GM12878 (cell line): ENCODE data around the gene KAT2B.

Experiments used
- ATF3 ChIP-seq: IDR thresholded peaks from 2 replicates; pipeline ENCODE4 v1.6.1; 2011; ENCODE audit warnings: low read depth, mild to moderate bottlenecking, low read length, moderate library complexity, borderline replicate concordance; ENCODE audit errors: extremely low read depth
- BRCA1 ChIP-seq: IDR thresholded peaks from 2 replicates; pipeline ENCODE4 v1.6.1; 2011; ENCODE audit warnings: low read depth, low read length, improper control_type of control experiment
- CHD2 ChIP-seq: IDR thresholded peaks from 2 replicates; pipeline ENCODE4 v1.6.1; 2011; ENCODE audit warnings: low read depth, low read length, improper control_type of control experiment, borderline replicate concordance
- CTCF ChIP-seq, 3 experiments: IDR thresholded peaks in 2 of 3; conservative IDR thresholded peaks in 1 of 3; 2 replicates each; pipeline ENCODE4 v1.5.1; 2011; ENCODE audit warnings: low read depth in 3 of 3, low read length in 3 of 3, mild to moderate bottlenecking in 3 of 3, control low read depth in 2 of 3, moderate library complexity in 2 of 3, inconsistent platforms in 1 of 3, mixed read lengths in 1 of 3; ENCODE audit not compliant: control insufficient read depth in 2 of 3, insufficient read depth in 1 of 3; ENCODE audit errors: extremely low read depth in 1 of 3
- EZH2 ChIP-seq: IDR thresholded peaks from 2 replicates; pipeline ENCODE4 v1.6.1; 2012; ENCODE audit warnings: low read depth, mild to moderate bottlenecking, control low read depth, inconsistent platforms, low read length, borderline replicate concordance; ENCODE audit not compliant: control insufficient read depth
- RAD21 ChIP-seq: IDR thresholded peaks from 2 replicates; pipeline ENCODE4 v1.6.1; 2011; ENCODE audit warnings: mild to moderate bottlenecking, low read depth, low read length, moderate library complexity; ENCODE audit not compliant: insufficient read depth
- SIN3A ChIP-seq: IDR thresholded peaks from 2 replicates; pipeline ENCODE4 v1.6.1; 2012; ENCODE audit warnings: low read depth, low read length, improper control_type of control experiment
- SIX5 ChIP-seq: IDR thresholded peaks from 2 replicates; pipeline ENCODE4 v1.6.1; 2011; ENCODE audit warnings: mild to moderate bottlenecking, low read depth, low read length, moderate library complexity; ENCODE audit not compliant: severe bottlenecking
- TAF1 ChIP-seq: IDR thresholded peaks from 2 replicates; pipeline ENCODE4 v1.6.1; 2011; ENCODE audit warnings: mild to moderate bottlenecking, low read depth, low read length, borderline replicate concordance
- USF2 ChIP-seq: IDR thresholded peaks from 2 replicates; pipeline ENCODE4 v1.6.1; 2011; ENCODE audit warnings: low read depth, low read length, improper control_type of control experiment, borderline replicate concordance
- YBX1 ChIP-seq: fragments of 450-650 bp; IDR thresholded peaks from 2 replicates; pipeline ENCODE4 v1.6.1; 2016; ENCODE audit warnings: antibody characterized with exemption
- YY1 ChIP-seq: IDR thresholded peaks from 2 replicates; pipeline ENCODE4 v1.6.1; 2011; ENCODE audit warnings: low read depth, mild to moderate bottlenecking, low read length
- ZNF274 ChIP-seq: IDR thresholded peaks from one replicate; pipeline ENCODE4 v1.8.0; 2011; ENCODE audit not compliant: insufficient read length, insufficient read depth

GRCh38 chr3:20197775-20198174 is 157.5 kb downstream of the KAT2B start:
- TF ChIP-seq SIN3A (no peak), BRCA1 (no peak), TAF1 (no peak), SIX5 (no peak), CTCF (IDR thresholded peaks at IDR 0.05 in 2 of 3, conservative IDR thresholded peaks at IDR 0.05 in 1 of 3; ENCODE audit: control insufficient read depth in 2 of 3, extremely low read depth in 1 of 3, insufficient read depth in 1 of 3, low read depth in 3 of 3, low read length in 3 of 3) (no peak), YY1 (no peak), RAD21 (no peak), ATF3 (no peak), CHD2 (no peak), USF2 (no peak), EZH2 (no peak), ZNF274 (no peak), YBX1 (no peak)
